Neural progenitor cell (in vitro differentiated cells): ENCODE measurements around the gene PREX1. TPM values are rescaled to one million over a fixed set of nuclear protein-coding genes. Genes with fewer than 3 reads are reported as not detected.
A peak's percentile ranks its signal among the peaks of the same experiment; 100 is the strongest.

Source experiments
- DNase-seq: peaks from one replicate; pipeline ENCODE4 v3.0.0-alpha.2; 2016; ENCODE audit warnings: low spot score
- H2AFZ ChIP-seq: fragments of 200-600 bp; sonication (generic); replicated peaks from 2 replicates; pipeline ENCODE4 v1.6.1; 2016; ENCODE audit warnings: antibody characterized with exemption
- H3F3A ChIP-seq: fragments of 200-600 bp; sonication (generic); 2 replicates; pipeline ENCODE4 v1.6.1; 2016; ENCODE audit warnings: antibody characterized with exemption, low read depth
- H3K27ac ChIP-seq: fragments of 200-600 bp; sonication (generic); 2 replicates; pipeline ENCODE4 v1.5.1; 2016; ENCODE audit warnings: mild to moderate bottlenecking
- H3K27me3 ChIP-seq: fragments of 200-600 bp; sonication (generic); 2 replicates; pipeline ENCODE4 v1.6.1; 2016; ENCODE audit warnings: mild to moderate bottlenecking, moderate library complexity
- H3K36me3 ChIP-seq: fragments of 200-600 bp; sonication (generic); 2 replicates; pipeline ENCODE4 v1.5.1; 2016
- H3K4me1 ChIP-seq: fragments of 200-600 bp; sonication (generic); 2 replicates; pipeline ENCODE4 v1.6.1; 2016; ENCODE audit warnings: mixed run types
- H3K4me2 ChIP-seq: fragments of 200-600 bp; sonication (generic); 2 replicates; pipeline ENCODE4 v1.6.1; 2016
- H3K4me3 ChIP-seq: fragments of 200-600 bp; sonication (generic); 2 replicates; pipeline ENCODE4 v1.5.1; 2016
- H3K79me2 ChIP-seq: fragments of 200-600 bp; sonication (generic); 2 replicates; pipeline ENCODE4 v1.6.1; 2016; ENCODE audit warnings: low read depth
- H3K9ac ChIP-seq: fragments of 200-600 bp; sonication (generic); 2 replicates; pipeline ENCODE4 v1.6.1; 2016
- H3K9me3 ChIP-seq: fragments of 200-600 bp; sonication (generic); 2 replicates; pipeline ENCODE4 v1.5.1; 2016; ENCODE audit warnings: low read depth
- H4K20me1 ChIP-seq: fragments of 200-600 bp; sonication (generic); 2 replicates; pipeline ENCODE4 v1.6.1; 2016; ENCODE audit warnings: low read depth
- H3K27ac Mint-ChIP-seq: 3 replicates; pipeline ENCODE4 v1.8.0; 2021; ENCODE audit warnings: mixed read lengths
- H3K27me3 Mint-ChIP-seq: 2 replicates; pipeline ENCODE4 v1.8.0; 2022; ENCODE audit warnings: low read depth, mild to moderate bottlenecking, inconsistent platforms, moderate library complexity, mixed read lengths; ENCODE audit not compliant: insufficient read depth
- H3K36me3 Mint-ChIP-seq: 3 replicates; pipeline ENCODE4 v1.8.0; 2021; ENCODE audit warnings: mixed read lengths
- H3K4me1 Mint-ChIP-seq: 3 replicates; pipeline ENCODE4 v1.8.0; 2021; ENCODE audit warnings: mixed read lengths
- H3K4me3 Mint-ChIP-seq: 3 replicates; pipeline ENCODE4 v1.8.0; 2021; ENCODE audit warnings: mild to moderate bottlenecking, moderate library complexity, mixed read lengths
- H3K9me3 Mint-ChIP-seq: 3 replicates; pipeline ENCODE4 v1.8.0; 2020; ENCODE audit warnings: mixed read lengths
- CTCF ChIP-seq: fragments of 200-600 bp; sonication (generic); IDR thresholded peaks from 2 replicates; pipeline ENCODE4 v1.5.1; 2017; ENCODE audit warnings: antibody characterized with exemption, mild to moderate bottlenecking
- EZH2 ChIP-seq: fragments of 200-600 bp; sonication (generic); IDR thresholded peaks from 2 replicates; pipeline ENCODE4 v1.6.1; 2017; ENCODE audit warnings: antibody characterized with exemption, mild to moderate bottlenecking, moderate library complexity
- EZH2phosphoT487 ChIP-seq: fragments of 200-600 bp; sonication (generic); IDR thresholded peaks from 2 replicates; pipeline ENCODE4 v1.6.1; 2017; ENCODE audit warnings: antibody characterized with exemption
- total RNA-seq: library from RNA; depleted of rRNA; stranded (reverse); fragments of >200 nt; gene quantifications from 2 replicates; pipeline ENCODE4 v1.2.3, GENCODE V29; 2015; ENCODE audit warnings: low replicate concordance

The PREX1 gene
- total RNA-seq, 1 donor from 2014 or later = 4.5 TPM

- H4K20me1 ChIP-seq = no peaks in the 10 kb centered on the region
- no peaks in the 10 kb centered on the region for H3K9me3 ChIP-seq
- TF ChIP-seq EZH2phosphoT487 (no peak), CTCF (no peak), EZH2 (no peak)
- no peak overlapping the region for H3K4me3 ChIP-seq
- Mint-ChIP-seq H3K27ac (peak overlapping the region; percentile 97), H3K36me3 (peaks cover 2% of the 10 kb centered on the region), H3K4me3 (peak overlapping the region; percentile 25), H3K9me3 (no peaks in the 10 kb centered on the region), H3K27me3 (peaks cover 7% of the 10 kb centered on the region), H3K4me1 (peaks cover 78% of the 10 kb centered on the region)
- DNase-seq = no peak
- H3K36me3 ChIP-seq = no peaks in the 10 kb centered on the region
- H3K27me3 ChIP-seq = no peaks in the 10 kb centered on the region
- H3K4me1 ChIP-seq = peaks cover 20% of the 10 kb centered on the region
- H3K27ac ChIP-seq = no peak overlapping the region
- H2AFZ ChIP-seq = no peak overlapping the region
- no peaks in the 10 kb centered on the region for H3K79me2 ChIP-seq
- H3K9ac ChIP-seq = no peak overlapping the region
- no peak overlapping the region for H3K4me2 ChIP-seq
- H3F3A ChIP-seq = peaks cover 9% of the 10 kb centered on the region
Observed at GRCh38 chr20:48788486-48789072, 39.2 kb downstream of the PREX1 start.

- H3K36me3 Mint-ChIP-seq = peaks cover 2% of the 10 kb centered on the region
- Histone ChIP-seq H3K9me3 (no peaks in the 10 kb centered on the region), H3F3A (peaks cover 4% of the 10 kb centered on the region), H3K4me3 (no peak overlapping the region), H3K79me2 (no peaks in the 10 kb centered on the region), H3K27me3 (no peaks in the 10 kb centered on the region), H3K4me1 (peaks cover 18% of the 10 kb centered on the region), H3K4me2 (no peak overlapping the region), H3K36me3 (no peaks in the 10 kb centered on the region), H3K27ac (no peak overlapping the region), H2AFZ (no peak overlapping the region), H3K9ac (no peak overlapping the region), H4K20me1 (no peaks in the 10 kb centered on the region)
- H3K4me1 Mint-ChIP-seq = peaks cover 72% of the 10 kb centered on the region
- TF ChIP-seq EZH2 = no peak
- no peak for TF ChIP-seq EZH2phosphoT487
- no peak for TF ChIP-seq CTCF
- H3K27me3 Mint-ChIP-seq = peaks cover 7% of the 10 kb centered on the region
- no peak for DNase-seq
- peak overlapping the region; percentile 97 for H3K27ac Mint-ChIP-seq
- H3K9me3 Mint-ChIP-seq = no peaks in the 10 kb centered on the region
- H3K4me3 Mint-ChIP-seq = peak overlapping the region; percentile 28
Observed at GRCh38 chr20:48787861-48788375, 39.9 kb downstream of the PREX1 start.

- H4K20me1 ChIP-seq = no peaks in the 10 kb centered on the region
- no peak for DNase-seq
- no peak overlapping the region for H3K4me2 ChIP-seq
- no peaks in the 10 kb centered on the region for H3K9me3 ChIP-seq
- Mint-ChIP-seq H3K27me3 (peaks cover 7% of the 10 kb centered on the region), H3K36me3 (peaks cover 2% of the 10 kb centered on the region), H3K27ac (peak overlapping the region; percentile 97), H3K4me1 (peaks cover 65% of the 10 kb centered on the region), H3K4me3 (peak overlapping the region; percentile 74), H3K9me3 (no peaks in the 10 kb centered on the region)
- no peak overlapping the region for H3K4me3 ChIP-seq
- no peaks in the 10 kb centered on the region for H3K27me3 ChIP-seq
- no peaks in the 10 kb centered on the region for H3K79me2 ChIP-seq
- H3K4me1 ChIP-seq = peaks cover 21% of the 10 kb centered on the region
- TF ChIP-seq EZH2phosphoT487 (no peak), CTCF (no peak), EZH2 (no peak)
- no peak overlapping the region for H3K9ac ChIP-seq
- no peak overlapping the region for H3K27ac ChIP-seq
- H3K36me3 ChIP-seq = no peaks in the 10 kb centered on the region
- H2AFZ ChIP-seq = no peak overlapping the region
- H3F3A ChIP-seq = peaks cover 4% of the 10 kb centered on the region
Observed at GRCh38 chr20:48786951-48787705, 40.7 kb downstream of the PREX1 start.
